Smooth muscle cell (in vitro differentiated cells): ENCODE measurements around the gene CD163. TPM values are rescaled to one million over a fixed set of nuclear protein-coding genes. Genes with fewer than 3 reads are reported as not detected.

Source experiments
- DNase-seq: peaks from one replicate; lab custom pipeline; 2025; ENCODE audit not compliant: unreplicated experiment; lab: John Stamatoyannopoulos, UW
- H2AFZ ChIP-seq: fragments of 200-600 bp; sonication (generic); 2 replicates; pipeline ENCODE4 v1.6.0; 2016; ENCODE audit warnings: antibody characterized with exemption, low read depth, mild to moderate bottlenecking
- H3F3A ChIP-seq: fragments of 200-600 bp; sonication (generic); 2 replicates; pipeline ENCODE4 v1.6.0; 2017; ENCODE audit warnings: antibody characterized with exemption, low read depth
- H3K27ac ChIP-seq: fragments of 200-600 bp; sonication (generic); 2 replicates; pipeline ENCODE4 v1.5.1; 2016; ENCODE audit warnings: low read depth, mild to moderate bottlenecking
- H3K27me3 ChIP-seq: fragments of 200-600 bp; sonication (generic); 2 replicates; pipeline ENCODE4 v1.6.1; 2016; ENCODE audit warnings: low read depth, mild to moderate bottlenecking
- H3K36me3 ChIP-seq: fragments of 200-600 bp; sonication (generic); 2 replicates; pipeline ENCODE4 v1.5.1; 2016; ENCODE audit warnings: low read depth
- H3K4me1 ChIP-seq: fragments of 200-600 bp; sonication (generic); 2 replicates; pipeline ENCODE4 v1.5.1; 2016; ENCODE audit warnings: low read depth
- H3K4me2 ChIP-seq: fragments of 200-600 bp; sonication (generic); 2 replicates; pipeline ENCODE4 v1.6.0; 2016; ENCODE audit warnings: mild to moderate bottlenecking
- H3K4me3 ChIP-seq: fragments of 200-600 bp; sonication (generic); 2 replicates; pipeline ENCODE4 v1.5.1; 2016; ENCODE audit warnings: mild to moderate bottlenecking
- H3K79me2 ChIP-seq: fragments of 200-600 bp; sonication (generic); 2 replicates; pipeline ENCODE4 v1.6.0; 2016; ENCODE audit warnings: low read depth, mild to moderate bottlenecking
- H3K9ac ChIP-seq: fragments of 200-600 bp; sonication (generic); 2 replicates; pipeline ENCODE4 v1.6.0; 2016; ENCODE audit warnings: low read depth
- H3K9me3 ChIP-seq: fragments of 200-600 bp; sonication (generic); replicated peaks from 2 replicates; pipeline ENCODE4 v1.5.1; 2016; ENCODE audit warnings: low read depth
- H4K20me1 ChIP-seq: fragments of 200-600 bp; sonication (generic); 2 replicates; pipeline ENCODE4 v1.6.0; 2016; ENCODE audit warnings: low read depth
- CTCF ChIP-seq: fragments of 200-600 bp; sonication (generic); IDR thresholded peaks from 2 replicates; pipeline ENCODE4 v1.5.1; 2017; ENCODE audit warnings: borderline replicate concordance, mild to moderate bottlenecking, antibody characterized with exemption; ENCODE audit not compliant: insufficient read depth, poor library complexity, severe bottlenecking
- WGBS: methylation state at CpG from one replicate; pipeline ENCODE4 v1.1.7; 2016; ENCODE audit warnings: low lambda C conversion rate; 5-methylcytosine and 5-hydroxymethylcytosine counted together
- polyA plus RNA-seq: library from polyadenylated mRNA; unstranded; fragments of >200 nt; fragmentation: Nextera tagmentation; extraction: Ambion mirVana; gene quantifications from 2 replicates; pipeline ENCODE4 v1.2.1, GENCODE V29; 2016
- total RNA-seq: library from RNA; depleted of rRNA; stranded (reverse); fragments of >200 nt; gene quantifications from 2 replicates; pipeline ENCODE4 v1.2.3, GENCODE V29; 2014

Gene CD163
- total and polyA plus RNA-seq, 2 experiments from 2014 or later: not detected

GRCh38 chr12:7499636-7500035 is 3.9 kb downstream of the CD163 start:
- no peaks in the 10 kb centered on the region for H3K79me2 ChIP-seq
- no peak overlapping the region for H2AFZ ChIP-seq
- peaks cover 3% of the 10 kb centered on the region for H3K27me3 ChIP-seq
- no peak for DNase-seq
- H3K9ac ChIP-seq: no peak overlapping the region
- H4K20me1 ChIP-seq: no peaks in the 10 kb centered on the region
- 86% methylated on average over 1 of the region's 1 CpG for WGBS
- H3K27ac ChIP-seq: no peak overlapping the region
- no peaks in the 10 kb centered on the region for H3K9me3 ChIP-seq
- no peaks in the 10 kb centered on the region for H3K4me1 ChIP-seq
- H3K36me3 ChIP-seq: no peaks in the 10 kb centered on the region
- H3K4me2 ChIP-seq: no peak overlapping the region
- no peak overlapping the region for H3K4me3 ChIP-seq
- H3F3A ChIP-seq: no peaks in the 10 kb centered on the region
- TF ChIP-seq CTCF: no peak

- H2AFZ ChIP-seq: no peak overlapping the region
- H3K27ac ChIP-seq: no peak overlapping the region
- no peaks in the 10 kb centered on the region for H3K36me3 ChIP-seq
- no peak for TF ChIP-seq CTCF
- H3K4me3 ChIP-seq: no peak overlapping the region
- 55% methylated on average over 4 of the region's 4 CpGs for WGBS
- peak overlapping the region; percentile 22 for H3K4me2 ChIP-seq
- DNase-seq: no peak
- H3K27me3 ChIP-seq: peaks cover 3% of the 10 kb centered on the region
- no peaks in the 10 kb centered on the region for H3K4me1 ChIP-seq
- H3F3A ChIP-seq: no peaks in the 10 kb centered on the region
- H3K79me2 ChIP-seq: no peaks in the 10 kb centered on the region
- no peak overlapping the region for H3K9ac ChIP-seq
- no peaks in the 10 kb centered on the region for H4K20me1 ChIP-seq
- no peaks in the 10 kb centered on the region for H3K9me3 ChIP-seq
Observed at GRCh38 chr12:7498809-7499208, 4.8 kb downstream of the CD163 start.

- Histone ChIP-seq H3K27me3 (peaks cover 3% of the 10 kb centered on the region), H3K27ac (no peak overlapping the region), H3K36me3 (no peaks in the 10 kb centered on the region), H3K79me2 (no peaks in the 10 kb centered on the region), H3K4me2 (no peak overlapping the region), H3K9ac (no peak overlapping the region), H4K20me1 (no peaks in the 10 kb centered on the region), H3K4me1 (no peaks in the 10 kb centered on the region), H3F3A (no peaks in the 10 kb centered on the region), H3K4me3 (no peak overlapping the region), H2AFZ (no peak overlapping the region), H3K9me3 (no peaks in the 10 kb centered on the region)
- DNase-seq: no peak
- 54% methylated on average over 3 of the region's 3 CpGs for WGBS
- no peak for TF ChIP-seq CTCF
Observed at GRCh38 chr12:7497661-7498060, 5.9 kb downstream of the CD163 start.

- WGBS: 74% methylated on average over 4 of the region's 4 CpGs
- Histone ChIP-seq H3K4me2 (no peak overlapping the region), H4K20me1 (no peaks in the 10 kb centered on the region), H3F3A (no peaks in the 10 kb centered on the region), H3K9me3 (no peaks in the 10 kb centered on the region), H3K79me2 (no peaks in the 10 kb centered on the region), H2AFZ (no peak overlapping the region), H3K27me3 (no peaks in the 10 kb centered on the region), H3K27ac (no peak overlapping the region), H3K9ac (no peak overlapping the region), H3K36me3 (no peaks in the 10 kb centered on the region), H3K4me3 (no peak overlapping the region), H3K4me1 (no peaks in the 10 kb centered on the region)
- TF ChIP-seq CTCF: no peak
- DNase-seq: no peak
Observed at GRCh38 chr12:7496451-7496850, 7.1 kb downstream of the CD163 start.
